ENCODE results near the gene EGF.
"Not testable (repeated sequence)": the region's sequence is repeated elsewhere in the genome, so short reads cannot be mapped to it uniquely, and the experiment has no call there.

EGF gene

DNA sequence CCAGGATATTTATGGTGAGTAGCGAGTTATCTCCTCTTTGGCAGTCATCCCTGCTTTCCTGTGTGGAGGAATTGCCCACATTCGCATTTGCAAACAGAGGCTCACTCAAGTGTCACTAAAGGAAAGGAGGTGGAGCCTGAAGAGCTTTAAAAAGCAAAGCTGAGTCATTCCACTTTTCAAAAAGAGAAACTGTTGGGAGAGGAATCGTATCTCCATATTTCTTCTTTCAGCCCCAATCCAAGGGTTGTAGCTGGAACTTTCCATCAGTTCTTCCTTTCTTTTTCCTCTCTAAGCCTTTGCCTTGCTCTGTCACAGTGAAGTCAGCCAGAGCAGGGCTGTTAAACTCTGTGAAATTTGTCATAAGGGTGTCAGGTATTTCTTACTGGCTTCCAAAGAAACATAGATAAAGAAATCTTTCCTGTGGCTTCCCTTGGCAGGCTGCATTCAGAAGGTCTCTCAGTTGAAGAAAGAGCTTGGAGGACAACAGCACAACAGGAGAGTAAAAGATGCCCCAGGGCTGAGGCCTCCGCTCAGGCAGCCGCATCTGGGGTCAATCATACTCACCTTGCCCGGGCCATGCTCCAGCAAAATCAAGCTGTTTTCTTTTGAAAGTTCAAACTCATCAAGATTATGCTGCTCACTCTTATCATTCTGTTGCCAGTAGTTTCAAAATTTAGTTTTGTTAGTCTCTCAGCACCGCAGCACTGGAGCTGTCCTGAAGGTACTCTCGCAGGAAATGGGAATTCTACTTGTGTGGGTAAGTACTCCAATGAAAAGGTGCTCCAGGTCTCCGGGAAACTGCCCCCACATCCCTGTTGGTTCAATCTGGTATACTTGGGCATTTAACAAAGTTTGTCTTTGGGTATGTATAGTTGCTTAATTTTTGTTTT, at the start of gene EGF:
Gene EGF, plus strand, starts transcription at position 178 of the 890 bp plus-strand sequence. Its CDS starts 453 bp downstream, at position 631.
- no peak for FAIRE-seq

DNA sequence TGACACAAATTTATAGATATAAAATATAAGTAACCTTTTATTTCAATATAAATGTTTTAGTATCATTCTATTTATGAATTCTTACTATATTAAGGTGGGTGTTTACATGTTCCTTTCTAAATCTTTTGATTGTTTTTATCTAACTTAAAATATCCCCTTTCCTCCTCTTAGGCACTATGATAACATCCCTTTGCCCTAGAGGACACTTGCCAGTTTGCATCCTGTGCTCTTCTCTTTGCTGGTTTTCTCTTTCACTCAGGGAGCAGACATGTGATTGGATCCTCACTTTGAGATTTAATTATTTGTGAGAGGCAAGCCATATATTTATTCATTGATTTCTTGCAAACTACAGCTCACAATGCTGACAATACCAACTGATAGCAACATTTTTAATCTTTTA, 48.5 kb upstream of the EGF start:
- FAIRE-seq = peak; percentile 61

DNA sequence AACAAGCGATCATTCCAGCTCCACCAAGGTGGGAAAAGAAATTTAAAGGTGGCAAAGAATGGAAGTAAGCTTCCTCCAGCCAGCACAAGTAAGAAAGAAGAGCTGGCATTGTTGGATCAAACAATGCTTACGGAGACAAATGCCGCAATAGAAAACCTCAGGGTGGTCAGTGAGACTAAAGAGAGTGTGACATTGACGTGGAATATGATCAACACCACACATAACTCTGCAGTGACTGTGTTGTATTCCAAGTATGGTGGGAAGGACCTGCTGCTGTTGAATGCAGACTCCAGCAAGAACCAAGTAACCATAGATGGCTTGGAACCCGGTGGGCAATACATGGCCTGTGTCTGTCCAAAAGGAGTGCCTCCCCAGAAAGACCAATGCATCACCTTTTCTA, 42.6 kb upstream of the EGF start:
- no peak for FAIRE-seq

DNA sequence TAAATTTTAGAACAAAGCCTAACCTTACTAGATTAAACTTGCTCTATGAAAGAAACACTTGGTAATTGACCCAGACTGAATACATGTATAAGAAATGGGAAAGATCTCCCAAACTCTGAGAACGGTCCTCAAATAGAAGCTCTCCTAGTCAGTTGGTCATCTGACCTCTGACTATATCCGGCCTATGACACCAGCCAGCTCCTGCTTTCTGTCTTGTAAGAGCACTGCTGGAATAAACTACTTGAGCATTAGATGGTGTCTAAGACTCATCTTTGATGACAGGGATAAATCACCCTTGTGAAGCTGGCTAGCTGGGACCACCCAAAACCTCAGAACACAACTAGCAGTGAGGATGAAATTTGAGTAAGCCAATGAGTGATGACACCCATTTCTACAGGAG, 40.6 kb upstream of the EGF start:
- no peak for FAIRE-seq

DNA sequence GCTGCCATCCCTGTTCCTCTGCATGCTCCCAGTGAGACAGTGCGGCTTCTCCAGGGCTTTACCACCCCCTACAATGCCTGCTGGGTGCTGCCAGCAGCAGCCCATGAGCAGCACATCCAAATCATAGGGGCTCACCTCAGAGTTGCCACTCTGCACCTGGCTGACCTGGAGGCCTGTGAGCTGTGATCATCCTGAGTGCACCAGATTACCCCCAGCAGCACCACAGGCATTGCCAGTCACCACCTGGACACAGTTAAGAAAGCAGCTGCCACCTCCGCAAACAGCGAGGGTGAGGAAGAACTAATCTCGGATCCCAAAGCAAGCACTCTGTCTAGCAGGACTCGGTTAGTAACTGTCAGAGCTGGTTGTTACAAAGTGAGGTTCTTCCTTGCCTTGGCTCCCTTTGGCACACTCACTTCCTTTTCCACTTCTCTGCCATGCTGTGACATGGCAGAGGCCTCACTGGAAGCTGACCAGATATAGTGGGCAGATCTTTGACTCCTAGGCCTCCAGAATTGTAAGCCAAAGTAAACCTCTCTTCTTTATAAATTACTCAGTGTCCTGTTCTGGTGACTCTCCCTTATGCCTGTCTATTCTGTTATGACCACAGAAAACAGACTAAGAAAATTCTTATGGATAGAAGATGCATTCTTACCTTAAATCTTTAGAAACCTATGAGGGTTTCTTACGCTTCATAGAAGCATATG, 39.6 kb upstream of the EGF start:
- no peak for FAIRE-seq

DNA sequence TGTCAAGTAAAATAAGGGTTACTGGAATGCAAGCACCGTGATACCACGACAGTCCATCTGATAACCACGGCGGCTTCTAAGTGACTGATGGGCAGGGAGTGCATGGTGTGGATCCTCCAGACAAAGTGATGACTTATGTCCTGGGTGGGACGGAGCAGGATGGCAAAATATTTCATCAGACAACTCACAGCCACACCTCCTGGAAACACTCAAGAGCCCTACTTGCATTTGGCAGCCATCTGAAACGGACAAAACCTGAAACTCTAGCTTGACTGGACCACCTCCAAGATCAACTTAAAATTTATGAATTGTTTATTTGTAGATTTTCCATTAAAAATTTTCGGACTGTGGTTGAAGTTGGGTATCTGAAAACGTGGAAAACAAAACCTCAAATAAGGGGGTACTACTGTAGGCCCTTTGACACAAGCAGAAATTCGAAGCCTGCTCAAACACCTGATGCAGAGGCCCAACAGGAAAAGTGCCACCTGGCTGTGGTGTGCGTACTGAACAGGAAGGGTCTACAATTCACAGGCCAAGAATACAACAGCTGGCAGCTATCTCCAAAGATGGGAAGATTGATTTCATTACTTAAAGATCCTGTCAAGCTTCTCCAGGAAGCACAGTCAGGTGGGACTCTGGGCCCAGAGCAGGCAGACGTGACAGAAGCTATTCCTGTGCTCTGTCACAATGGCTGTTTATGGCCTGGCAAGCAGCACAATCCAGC, 38.7 kb upstream of the EGF start:
- no peak for FAIRE-seq

DNA sequence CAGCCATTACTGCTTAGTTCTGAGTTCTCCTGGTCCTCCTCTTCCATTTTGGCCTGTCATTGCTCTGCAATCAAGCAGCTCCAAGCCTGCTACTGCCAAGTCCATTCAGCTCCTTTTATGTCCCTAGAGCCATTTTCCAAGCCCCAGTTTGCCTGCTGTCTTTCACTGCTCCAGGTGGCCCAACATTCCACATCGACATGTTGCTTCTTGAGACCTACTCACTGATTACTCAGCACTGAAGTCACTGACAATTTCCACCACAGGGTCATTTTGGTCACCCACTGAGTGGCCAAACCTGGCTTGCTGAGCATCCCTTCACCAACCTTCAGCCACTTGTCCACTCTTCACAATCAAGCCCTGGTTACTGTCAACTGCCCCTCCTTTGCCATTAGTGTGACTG, 37.6 kb upstream of the EGF start:
- no peak for FAIRE-seq

DNA sequence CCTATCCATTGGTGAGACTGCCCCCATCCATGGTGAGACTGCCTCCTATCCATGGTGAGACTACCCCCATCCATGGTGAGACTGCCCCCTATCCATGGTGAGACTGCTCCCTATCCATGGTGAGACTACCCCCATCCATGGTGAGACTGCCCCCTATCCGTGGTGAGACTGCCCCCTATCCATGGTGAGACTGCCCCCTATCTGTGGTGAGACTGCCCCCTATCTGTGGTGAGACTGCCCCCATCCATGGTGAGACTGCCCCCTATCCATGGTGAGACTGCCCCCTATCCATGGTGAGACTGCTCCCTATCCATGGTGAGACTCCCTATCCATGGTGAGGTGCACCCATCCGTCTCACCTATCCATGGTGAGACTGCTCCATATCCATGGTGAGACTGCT, 37.1 kb upstream of the EGF start:
- not testable (repeated sequence) for FAIRE-seq

DNA sequence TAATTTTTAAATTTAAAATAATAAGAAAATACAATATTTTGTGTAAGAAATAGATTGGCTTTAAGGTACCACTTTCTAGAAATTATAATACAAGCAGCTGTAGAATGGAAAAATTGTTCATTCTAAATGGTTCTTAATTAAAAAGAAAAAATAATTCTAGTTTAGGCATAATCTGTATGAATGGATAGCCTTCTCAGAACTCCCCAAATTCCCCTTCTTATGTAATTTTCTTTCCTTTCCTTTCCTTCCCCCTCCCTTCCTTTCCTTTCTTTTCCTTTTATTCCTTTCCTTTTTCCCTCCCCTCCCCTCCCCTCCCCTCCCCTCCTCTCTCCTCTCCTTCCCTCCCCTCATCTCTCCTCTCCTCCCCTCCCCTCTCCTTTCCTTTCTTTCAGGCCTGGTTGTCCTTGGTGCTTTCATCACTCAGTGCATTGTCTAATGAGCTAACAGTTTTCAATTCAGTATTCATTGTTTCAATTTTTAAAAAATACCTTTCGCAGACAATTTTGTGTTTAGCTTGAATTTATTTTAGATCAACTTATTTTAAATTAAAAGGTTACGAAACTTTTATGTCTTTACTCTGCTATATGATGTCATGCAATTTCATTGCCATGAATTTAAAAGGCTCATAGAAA, 35.9 kb upstream of the EGF start:
- no peak for FAIRE-seq

DNA sequence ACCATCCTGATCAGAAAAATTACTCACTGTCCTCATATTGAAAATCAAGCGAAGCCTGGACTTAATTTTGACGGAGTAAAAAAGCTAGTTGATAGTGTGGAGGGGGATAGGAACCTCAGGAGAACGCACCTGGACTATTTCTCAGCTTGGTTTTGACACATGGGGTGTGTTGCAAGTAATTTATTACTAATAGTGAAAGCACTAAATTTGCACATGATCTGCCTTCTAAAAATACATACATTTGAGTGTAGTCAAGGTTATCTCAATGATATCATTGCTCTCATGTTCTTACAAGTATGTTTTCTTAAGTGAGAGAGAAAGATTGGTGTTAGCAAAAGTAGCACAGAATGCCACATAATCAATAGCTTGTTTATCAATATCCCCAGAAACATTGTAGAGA, 35.3 kb upstream of the EGF start:
- no peak for FAIRE-seq

DNA sequence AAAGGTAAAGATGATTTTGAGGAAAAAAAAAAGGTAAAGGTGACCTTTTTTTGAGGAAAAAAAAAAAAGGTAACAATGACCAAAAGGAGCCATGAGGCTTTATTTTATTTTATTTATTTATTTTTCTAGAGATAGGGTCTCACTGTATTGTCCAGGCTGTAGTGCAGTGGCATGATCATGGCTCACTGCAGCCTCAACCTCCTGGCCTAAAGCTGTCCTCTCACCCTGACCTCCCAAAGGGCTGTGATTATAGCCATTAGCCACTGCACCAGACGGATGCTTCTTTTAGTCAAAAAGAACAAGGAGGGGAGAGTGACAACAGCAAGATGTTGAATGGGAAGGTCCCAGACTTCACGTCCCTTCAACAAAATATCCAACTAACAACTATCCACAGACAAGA, 34.3 kb upstream of the EGF start:
- FAIRE-seq = no peak

DNA sequence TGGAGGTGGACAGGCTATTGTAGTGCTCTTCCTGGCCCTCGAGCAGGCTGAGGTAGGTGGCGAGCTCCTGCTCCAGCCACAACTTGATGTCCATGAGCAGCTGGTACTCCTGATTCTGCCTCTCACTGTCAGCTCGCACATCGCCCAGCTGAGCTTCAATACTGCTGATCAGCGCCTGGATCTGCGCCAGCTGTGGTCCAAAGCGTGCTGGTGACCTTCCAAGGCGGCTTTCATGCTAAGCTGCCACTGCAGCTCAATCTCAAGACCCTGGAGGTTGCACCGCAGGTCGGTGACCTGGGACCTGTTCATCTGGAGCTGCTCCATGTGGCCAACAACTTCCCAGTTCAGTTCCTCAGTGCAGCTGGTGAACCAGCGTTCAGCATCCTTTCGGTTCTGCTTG, 33.6 kb upstream of the EGF start:
- FAIRE-seq = no peak

DNA sequence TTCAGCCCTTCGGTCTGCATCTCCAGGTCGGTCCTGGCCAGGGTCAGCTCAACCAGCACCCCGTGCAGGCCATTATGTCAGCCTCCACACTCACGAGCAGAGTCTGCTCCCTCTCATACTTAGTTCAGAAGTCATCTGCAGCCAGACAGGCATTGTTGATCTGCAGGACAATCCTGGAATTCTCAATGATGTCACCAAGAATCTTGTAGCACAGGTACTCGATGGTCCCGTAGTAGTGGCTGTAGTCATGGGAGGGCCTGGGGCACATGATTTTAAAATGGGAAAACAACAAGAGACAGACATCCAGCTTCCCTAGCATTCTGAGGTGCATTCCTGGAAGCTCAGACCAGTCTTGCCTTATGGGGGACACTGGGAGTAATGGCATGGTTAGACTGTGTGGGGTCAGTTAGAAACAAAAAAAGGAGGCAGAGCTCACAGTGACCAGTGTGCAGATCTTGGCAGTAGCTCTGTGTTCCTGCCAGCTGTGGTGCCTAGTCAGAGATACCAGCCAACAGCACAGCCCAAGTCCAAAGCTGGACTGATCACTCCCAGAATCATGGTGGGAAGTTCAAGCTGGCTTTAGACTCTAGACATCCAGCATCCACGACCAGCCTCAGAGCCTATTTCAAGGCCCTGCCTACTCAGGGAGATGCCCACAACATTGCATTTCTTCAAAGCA, 32.9 kb upstream of the EGF start:
- no peak for FAIRE-seq

DNA sequence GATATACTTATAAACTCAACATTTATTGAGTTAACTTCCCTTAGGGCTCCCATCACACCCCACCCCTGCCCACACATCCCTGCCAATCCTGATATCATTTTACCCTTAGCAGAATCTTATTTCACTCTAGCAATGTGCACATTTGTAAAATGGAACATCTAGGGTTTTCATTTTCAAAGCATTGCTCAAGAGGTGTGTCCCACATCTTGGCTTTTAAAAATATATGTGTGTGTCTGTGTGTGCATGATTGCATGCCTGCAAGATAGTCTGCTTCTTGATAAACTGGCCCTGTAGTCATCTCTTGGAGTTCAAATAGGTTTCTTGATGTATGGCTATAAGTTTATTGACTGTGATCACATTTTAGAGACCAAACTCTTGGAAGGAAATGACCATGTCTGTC, 26.4 kb upstream of the EGF start:
- FAIRE-seq = no peak

DNA sequence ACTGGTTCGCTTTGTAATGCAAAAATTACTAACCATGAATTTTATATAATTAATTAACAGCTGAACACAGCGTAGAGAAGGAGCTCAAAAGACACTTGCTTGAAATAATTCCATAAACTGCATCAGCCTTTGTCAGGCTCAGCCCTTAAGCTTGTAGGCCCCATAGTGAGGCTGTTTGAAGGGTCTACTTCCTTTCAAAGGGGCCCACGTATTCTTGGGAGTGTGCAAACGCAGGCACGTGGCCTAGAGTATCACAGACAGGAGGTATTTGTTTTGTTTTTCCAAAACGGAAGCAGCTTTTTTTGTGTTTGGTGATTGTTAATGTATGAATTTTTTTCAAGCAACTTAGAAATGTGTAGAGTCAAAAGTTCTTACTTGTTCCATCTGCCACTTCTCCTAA, 25.6 kb upstream of the EGF start:
- FAIRE-seq = no peak

DNA sequence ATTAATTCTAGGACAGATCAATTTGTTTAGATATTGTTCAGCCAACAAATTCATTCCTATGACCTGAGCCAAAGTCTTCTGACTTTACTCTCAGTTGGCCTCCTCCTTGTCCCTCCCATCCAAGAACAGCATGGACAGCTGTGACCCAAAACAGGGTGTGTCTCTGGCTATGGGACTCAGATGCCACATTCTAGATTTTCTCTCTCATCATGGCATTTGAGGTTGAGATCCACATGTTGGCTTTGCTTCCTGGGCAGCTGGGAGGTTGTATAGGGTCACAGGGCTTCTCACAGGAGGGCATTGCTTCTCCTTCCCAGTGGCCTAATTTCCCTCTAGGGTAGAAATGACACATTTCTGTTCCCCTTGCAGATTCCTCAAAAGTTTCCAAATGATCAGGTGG, 22.6 kb upstream of the EGF start:
- FAIRE-seq = no peak

DNA sequence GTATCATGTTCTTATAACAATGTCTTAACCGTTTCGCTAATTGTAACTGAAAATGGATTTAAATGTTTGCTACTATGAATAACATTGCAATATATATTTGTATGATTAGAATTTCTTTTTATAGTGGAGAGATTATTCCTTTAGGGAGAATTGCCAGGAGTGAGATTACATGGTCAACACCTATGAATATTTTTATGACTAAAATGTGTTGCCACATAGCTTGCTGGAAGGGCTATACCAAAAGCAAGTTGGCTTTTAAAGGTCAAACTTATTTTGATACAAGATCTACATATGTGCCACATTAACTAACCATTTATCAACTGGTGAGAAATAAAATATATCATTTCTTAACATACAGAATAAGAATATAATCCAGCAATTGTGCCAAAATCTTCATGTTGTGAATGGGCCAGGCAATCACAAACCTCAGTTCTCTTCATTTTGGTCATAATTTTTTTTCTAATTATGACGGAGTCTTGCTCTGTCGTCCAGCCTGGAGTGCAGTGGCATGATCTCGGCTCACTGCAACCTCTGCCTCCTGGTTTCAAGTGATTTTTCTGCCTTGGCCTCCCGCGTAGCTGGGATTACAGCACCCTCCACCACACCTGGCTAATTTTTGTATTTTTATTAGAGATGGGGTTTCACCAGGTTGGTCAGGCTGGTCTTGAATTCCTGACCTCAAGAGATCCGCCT, 10.0 kb upstream of the EGF start:
- no peak for FAIRE-seq

DNA sequence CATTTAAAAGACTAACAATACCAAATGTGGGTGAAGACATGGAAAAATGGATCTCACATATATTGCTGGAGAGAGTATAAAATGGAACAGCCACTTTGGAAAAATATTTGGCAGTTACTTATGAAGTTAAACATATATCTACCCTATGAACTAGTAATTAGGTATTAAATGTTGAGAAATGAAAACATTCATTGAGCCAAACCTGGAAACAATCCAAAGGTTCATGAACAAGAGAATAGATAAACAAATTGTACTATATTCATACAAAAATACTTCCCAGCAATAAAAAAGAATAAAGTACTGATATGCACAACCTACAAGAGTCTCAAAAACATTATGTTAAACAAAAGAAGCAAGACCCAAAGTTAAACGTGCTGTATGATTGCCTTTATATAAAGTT, 4.0 kb upstream of the EGF start:
- FAIRE-seq = no peak

DNA sequence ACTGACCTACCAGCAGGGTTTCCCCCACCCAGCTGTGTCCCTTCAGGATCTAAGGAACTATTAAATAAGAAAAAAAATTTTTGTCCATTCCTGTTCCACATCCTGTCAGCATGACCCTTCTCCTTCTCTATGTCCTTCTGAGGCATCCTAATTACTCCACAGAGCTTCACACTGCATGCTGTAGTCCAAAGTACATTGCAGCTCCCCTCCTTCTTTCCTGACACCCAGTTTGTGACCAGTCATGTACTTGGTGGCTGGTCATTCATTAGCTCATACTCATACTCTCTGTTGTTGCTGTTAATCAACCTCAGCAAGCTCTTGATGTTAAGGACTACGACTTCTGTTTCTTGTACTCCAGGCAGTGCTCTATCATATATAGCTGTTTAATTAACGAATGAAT, 2.4 kb upstream of the EGF start:
- no peak for FAIRE-seq

DNA sequence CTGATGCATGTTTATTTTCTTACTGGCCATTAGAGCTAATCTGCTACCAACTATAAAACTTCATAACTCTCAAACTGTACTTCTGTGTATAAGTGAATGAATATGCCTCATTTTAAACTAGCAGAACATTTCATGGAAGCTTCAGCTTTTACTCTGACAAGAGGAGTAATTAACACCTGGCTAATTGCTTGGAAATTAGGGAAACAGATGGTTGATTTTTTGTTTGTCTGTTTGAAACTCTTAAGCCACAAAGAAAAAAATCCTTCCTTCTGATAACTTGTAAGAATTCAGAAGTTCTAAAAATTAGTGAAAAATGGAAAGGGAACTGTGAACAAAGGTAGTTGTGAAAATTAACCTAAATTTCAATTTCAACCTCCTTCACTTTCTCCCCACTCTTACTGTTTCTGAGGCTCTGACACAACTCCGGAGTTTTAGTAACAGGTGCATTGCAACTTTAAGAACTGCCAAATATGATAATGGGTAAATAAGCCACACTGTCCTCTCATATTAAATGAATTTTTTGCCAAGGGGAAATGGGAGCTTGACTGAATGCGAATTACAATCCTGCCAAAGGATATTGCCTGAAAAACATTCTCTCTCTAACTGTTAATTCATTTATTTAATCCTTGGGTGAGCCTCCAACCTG, 1.0 kb downstream of the EGF start:
- FAIRE-seq = no peak

DNA sequence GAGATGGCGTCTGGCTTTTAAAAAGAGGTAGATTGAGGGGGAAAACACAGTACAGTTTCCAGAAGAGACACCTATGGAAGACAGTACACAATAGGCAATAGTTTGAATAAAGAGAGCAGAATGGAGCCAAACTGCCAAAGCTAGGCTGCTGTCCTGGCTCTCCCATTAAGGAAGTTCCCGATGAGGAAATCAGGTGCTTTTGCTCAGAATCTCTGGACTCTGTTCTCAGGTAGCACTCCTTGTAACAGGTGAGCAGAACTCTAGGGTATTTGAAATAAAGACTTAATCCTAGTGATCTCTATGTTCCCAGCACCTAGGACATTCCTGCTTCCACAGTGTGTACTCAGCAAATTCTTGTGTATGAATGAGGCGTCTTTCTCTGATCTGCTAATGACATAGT, 1.6 kb downstream of the EGF start:
- no peak for FAIRE-seq

All from G401.6 (cell line).